Colon (tissue), 2 donors: ENCODE results near the gene PHACTR2.
"Not testable (repeated sequence)": the region's sequence is repeated elsewhere in the genome, so short reads cannot be mapped to it uniquely, and the experiment has no call there.

Experiments used
- FAIRE-seq: peaks from 2 replicates; lab custom pipeline; 2012; peaks lifted over from hg19 to GRCh38; lab: Jason Lieb, UNC
- donor health status: control.
- donor health status: control.

PHACTR2 gene

GRCh38 chr6:143677891-143678791 is at the start of gene PHACTR2:
PHACTR2 (plus strand) TSS chr6:143677965; CDS start chr6:143678164, 199 bp downstream.
- FAIRE-seq: no peak

- no peak for FAIRE-seq
Observed at GRCh38 chr6:143629104-143630080, 48.4 kb upstream of the PHACTR2 start.

GRCh38 chr6:143631196-143631595 is 46.6 kb upstream of the PHACTR2 start:
- FAIRE-seq: not testable (repeated sequence)

DNA sequence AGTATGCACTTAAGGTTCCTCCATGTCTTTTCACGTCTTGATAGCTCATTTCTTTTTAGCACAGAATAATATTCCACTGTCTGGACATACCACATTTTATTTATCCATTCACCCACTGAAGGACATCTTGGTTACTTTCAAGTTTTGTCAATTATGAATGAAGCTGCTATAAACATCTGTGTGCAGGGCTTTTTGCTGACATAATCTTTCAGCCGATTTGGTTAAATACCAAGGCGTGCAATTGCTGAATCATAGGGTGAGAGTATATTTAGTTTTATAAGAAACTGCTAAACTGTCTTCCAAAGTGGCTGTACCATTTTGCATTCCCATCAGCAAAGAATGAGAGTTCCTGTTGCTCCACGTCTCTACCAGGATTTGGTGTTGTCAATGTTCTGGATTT is 44.9 kb upstream of the PHACTR2 start:
- no peak for FAIRE-seq

DNA sequence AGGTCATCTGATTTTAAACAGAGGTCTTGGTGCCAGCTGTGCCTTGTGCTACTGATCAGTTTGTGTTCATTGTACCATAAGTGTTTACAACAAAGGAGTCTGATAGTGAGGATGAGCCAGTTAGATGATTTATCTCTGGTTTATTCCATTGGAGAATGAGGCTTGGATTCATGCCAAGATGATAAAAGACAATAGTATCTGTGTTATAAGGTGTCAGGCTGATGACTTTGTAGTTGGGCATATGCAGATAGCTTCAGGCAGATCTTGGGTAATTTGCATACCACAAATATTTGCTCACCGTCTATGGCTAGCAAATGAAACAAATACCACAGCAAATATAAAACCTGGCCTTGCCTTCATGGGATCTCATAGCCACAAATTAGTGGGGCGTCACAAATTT is 43.3 kb upstream of the PHACTR2 start:
- FAIRE-seq: no peak

DNA sequence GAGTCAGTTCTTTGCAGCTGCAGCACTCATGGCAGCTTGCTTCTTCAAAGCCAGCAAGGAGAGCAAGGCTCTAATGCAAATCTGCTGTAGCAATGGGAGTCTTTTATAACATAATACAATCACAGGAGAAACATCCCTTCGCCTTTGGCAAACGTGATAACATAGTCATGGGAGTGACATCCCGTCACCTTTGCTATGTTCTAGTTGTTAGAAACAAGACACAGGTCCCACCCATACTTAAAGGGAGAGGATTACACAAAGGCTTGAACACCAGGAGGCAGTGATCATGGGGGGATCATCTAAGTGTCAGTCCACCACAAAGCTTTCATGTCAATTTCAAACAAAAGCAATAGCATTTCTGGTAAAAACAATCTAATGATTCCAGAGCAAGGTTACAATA is 40.1 kb upstream of the PHACTR2 start:
- FAIRE-seq: no peak

GRCh38 chr6:143642403-143642802 is 35.4 kb upstream of the PHACTR2 start:
- FAIRE-seq: no peak

- no peak for FAIRE-seq
Observed at GRCh38 chr6:143647191-143647590, 30.6 kb upstream of the PHACTR2 start.

DNA sequence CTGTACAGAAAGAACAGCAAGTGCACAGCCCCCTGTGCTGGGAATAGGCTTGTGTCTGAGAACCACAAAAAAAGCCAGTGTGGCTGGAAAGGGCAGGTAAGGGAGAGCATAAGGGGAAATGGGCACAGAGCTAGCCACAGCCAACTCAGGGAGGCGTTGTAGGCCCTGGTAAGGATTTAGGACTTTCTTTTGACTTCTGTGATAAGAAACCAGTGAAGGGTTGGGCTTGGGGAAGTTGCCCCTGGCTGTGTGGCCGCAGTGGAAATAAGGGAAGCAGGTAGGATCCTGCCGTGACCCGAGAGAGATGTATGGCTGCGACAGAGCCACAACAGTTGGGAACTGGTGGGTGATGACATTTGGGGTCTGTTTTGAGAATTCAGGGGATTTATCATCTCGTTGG is 30.0 kb upstream of the PHACTR2 start:
- no peak for FAIRE-seq

GRCh38 chr6:143649319-143649718 is 28.4 kb upstream of the PHACTR2 start:
- FAIRE-seq: not testable (repeated sequence)

GRCh38 chr6:143651328-143651727 is 26.4 kb upstream of the PHACTR2 start:
- FAIRE-seq: not testable (repeated sequence)

DNA sequence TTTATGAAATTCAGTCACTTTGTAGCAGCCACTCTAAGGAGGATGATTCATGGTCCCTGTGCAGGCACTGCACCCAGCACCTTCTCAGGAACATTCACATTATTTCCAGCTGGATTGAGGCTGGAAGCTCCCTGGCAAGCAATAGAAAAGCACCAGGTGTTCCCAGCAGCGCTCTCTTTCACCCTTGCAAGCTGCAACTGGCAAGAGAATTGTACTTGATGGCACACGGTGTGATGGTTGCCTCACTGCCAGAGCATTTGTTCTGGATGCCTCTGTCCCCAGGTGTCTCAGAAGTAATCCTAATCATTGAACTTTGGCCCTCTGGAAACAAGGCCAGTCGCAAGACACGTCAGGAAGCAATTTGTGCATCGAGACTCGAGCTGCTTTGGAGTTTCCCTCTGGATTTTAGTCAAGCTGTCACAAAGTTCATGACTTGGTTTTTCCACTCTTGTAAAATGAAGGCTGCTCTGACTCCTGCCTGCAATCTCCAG is 24.9 kb upstream of the PHACTR2 start:
- FAIRE-seq: no peak

GRCh38 chr6:143655541-143655940 is 22.2 kb upstream of the PHACTR2 start:
- no peak for FAIRE-seq

DNA sequence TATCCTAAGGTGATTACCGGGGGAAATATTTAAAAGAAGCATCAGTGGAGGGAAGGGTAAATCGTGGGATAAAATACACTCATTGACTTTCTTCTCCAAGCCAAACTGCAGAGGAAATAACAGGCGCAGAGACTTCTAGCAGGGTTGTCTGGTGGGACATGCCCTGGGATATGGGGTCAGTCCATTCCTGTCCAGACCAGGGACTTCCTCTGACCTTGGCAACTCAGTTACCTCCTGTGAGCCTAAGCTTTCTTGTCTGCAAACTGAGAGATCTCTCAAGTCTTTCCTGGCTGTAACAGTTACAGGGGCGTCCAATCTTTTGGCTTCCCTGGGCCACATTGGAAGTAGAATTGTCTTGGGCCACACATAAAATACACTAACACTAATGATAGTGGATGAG is 21.7 kb upstream of the PHACTR2 start:
- no peak for FAIRE-seq

GRCh38 chr6:143657809-143658208 is 20.0 kb upstream of the PHACTR2 start:
- FAIRE-seq: no peak

DNA sequence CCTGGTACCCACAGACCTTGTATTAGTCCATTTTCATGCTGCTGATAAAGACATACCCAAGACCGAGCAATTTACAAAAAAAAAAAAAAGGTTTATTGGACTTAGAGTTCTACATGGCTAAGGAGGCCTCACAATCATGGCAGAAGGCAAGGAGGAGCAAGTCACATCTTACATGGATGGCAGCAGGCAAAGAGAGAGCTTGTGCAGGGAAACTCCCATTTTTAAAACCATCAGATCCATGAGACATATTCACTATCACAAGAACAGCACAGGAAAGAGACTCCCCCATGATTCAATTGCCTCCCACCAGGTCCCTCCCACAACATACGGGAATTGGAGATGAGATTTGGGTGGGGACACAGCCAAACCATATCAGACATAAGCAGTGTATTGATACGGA is 17.6 kb upstream of the PHACTR2 start:
- FAIRE-seq: not testable (repeated sequence)

DNA sequence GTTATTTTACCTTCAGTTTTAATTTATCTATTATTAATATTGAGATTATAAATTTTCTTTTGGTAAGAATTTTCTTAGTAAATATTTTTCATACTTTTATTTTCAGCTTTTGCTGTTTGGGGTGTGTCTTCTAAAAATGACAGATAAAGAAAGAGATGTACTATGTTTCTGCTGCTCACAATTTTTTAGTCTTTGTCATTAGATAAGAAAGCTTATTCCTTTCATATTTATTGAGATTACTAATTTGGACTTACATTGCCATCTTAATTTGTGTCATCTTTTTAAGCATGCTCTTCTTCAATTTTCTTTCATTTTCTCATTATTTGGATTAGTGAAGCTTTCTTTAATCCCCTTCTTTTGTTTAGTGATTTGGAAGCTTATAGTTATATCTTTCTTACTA is 13.6 kb upstream of the PHACTR2 start:
- FAIRE-seq: peak; percentile 18

DNA sequence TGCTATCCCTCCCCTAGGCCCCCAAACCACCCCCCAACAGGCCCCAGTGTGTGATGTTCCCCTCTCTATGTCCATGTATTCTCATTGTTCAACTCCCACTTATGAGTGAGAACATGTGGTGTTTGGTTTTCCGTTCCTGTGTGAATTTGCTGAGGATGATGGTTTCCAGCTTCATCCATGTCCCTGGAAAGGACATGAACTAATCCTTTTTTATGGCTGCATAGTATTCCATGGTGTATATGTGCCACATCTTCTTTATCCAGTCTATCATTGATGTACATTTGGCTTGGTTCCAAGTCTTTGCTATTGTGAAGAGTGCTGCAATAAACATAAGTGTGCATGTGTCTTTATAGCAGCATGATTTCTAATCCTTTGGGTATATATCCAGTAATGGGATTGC is 11.8 kb upstream of the PHACTR2 start:
- FAIRE-seq: not testable (repeated sequence)

DNA sequence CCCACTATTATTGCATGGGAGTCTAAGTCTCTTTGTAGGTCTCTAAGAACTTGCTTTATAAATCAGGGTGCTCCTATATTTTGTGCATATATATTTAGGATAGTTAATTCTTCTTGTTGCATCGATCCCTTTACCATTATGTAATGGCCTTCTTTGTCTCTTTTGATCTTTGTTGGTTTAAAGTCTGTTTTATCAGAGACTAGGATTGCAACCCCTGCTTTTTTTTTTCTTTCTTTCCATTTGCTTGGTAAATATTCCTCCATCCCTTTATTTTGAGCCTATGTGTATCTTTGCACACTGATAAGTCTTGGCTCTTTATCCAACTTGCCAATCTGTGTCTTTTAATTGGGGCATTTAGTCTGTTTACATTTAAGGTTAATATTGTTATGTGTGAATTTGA is 8.3 kb upstream of the PHACTR2 start:
- not testable (repeated sequence) for FAIRE-seq

- FAIRE-seq: peak; percentile 33
Observed at GRCh38 chr6:143673669-143674068, 4.1 kb upstream of the PHACTR2 start.

- no peak for FAIRE-seq
Observed at GRCh38 chr6:143674483-143675381, 3.0 kb upstream of the PHACTR2 start.
